OCI-M1 (cell line): ENCODE measurements around the gene ARSA.
A peak's percentile ranks its signal among the peaks of the same experiment; 100 is the strongest.

ENCODE experiments used
- DNase-seq: peaks from one replicate; lab custom pipeline; 2025; lab: John Stamatoyannopoulos, UW

Gene ARSA

GRCh38 chr22:50604256-50605001 lies 23.5 kb downstream of the ARSA start:
- DNase-seq, result no peak

- no peak for DNase-seq
Measured at GRCh38 chr22:50603511-50604255, 24.3 kb downstream of the ARSA start.

GRCh38 chr22:50602338-50602700 lies 25.6 kb downstream of the ARSA start:
- no peak for DNase-seq

- DNase-seq, result no peak
Measured at GRCh38 chr22:50601669-50602337, 26.1 kb downstream of the ARSA start.

GRCh38 chr22:50600967-50601668 lies 26.8 kb downstream of the ARSA start:
- no peak for DNase-seq

GRCh38 chr22:50600538-50600937 lies 27.4 kb downstream of the ARSA start, which contains the start of gene MAPK8IP2:
MAPK8IP2 (plus strand) TSS chr22:50600793; CDS start chr22:50600819, 26 bp downstream.
- no peak for DNase-seq

GRCh38 chr22:50599816-50600455 lies 28.0 kb downstream of the ARSA start:
- DNase-seq, result peak; percentile 61

- no peak for DNase-seq
Measured at GRCh38 chr22:50597097-50597496, 30.9 kb downstream of the ARSA start.

- DNase-seq, result no peak
Measured at GRCh38 chr22:50595189-50595588, 32.8 kb downstream of the ARSA start.

GRCh38 chr22:50587407-50587806 lies 40.5 kb downstream of the ARSA start:
- no peak for DNase-seq

GRCh38 chr22:50586416-50586815 lies 41.5 kb downstream of the ARSA start:
- DNase-seq, result no peak

- no peak for DNase-seq
Measured at GRCh38 chr22:50585781-50586180, 42.2 kb downstream of the ARSA start.

GRCh38 chr22:50585238-50585637 lies 42.7 kb downstream of the ARSA start:
- DNase-seq, result no peak

GRCh38 chr22:50584106-50585096 lies 43.6 kb downstream of the ARSA start:
- no peak for DNase-seq

- no peak for DNase-seq
Measured at GRCh38 chr22:50583294-50583861, 44.6 kb downstream of the ARSA start.

GRCh38 chr22:50582493-50583293 lies 45.3 kb downstream of the ARSA start, which contains the start of gene CHKB:
CHKB (minus strand) TSS chr22:50582849; CDS start chr22:50582781, 68 bp downstream.
- DNase-seq, result peak; percentile 99

- DNase-seq, result peak; percentile 44
Measured at GRCh38 chr22:50581950-50582492, 45.9 kb downstream of the ARSA start.

- DNase-seq, result no peak
Measured at GRCh38 chr22:50581031-50581949, 46.7 kb downstream of the ARSA start.
